ENCODE measurements around the gene SUN3. TPM values are rescaled to one million over a fixed set of nuclear protein-coding genes. Genes with fewer than 3 reads are reported as not detected.

The SUN3 gene
- total RNA-seq, 1 experiment from 2014 or later: not detected

DNA sequence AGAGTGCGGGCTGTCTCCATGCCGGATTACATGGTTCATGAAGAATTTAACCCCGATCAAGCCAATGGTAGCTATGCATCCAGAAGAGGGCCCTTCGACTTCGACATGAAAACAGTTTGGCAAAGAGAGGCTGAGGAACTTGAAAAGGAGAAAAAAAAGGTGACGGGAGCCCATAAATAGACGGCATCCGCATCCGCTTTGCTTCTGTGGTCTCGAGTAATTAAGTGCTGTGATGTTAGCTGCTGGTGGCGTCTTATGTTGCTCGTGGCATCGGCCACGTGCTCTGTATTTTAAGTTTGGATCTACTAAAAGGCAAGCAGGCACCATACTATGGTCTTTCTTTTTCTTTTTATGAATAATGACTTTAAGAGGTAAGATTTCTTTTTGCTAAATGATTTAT is 17.6 kb upstream of the SUN3 start:
- CTCF ChIA-PET: no interaction called here
- H3K9me3 Mint-ChIP-seq: no peaks in the 10 kb centered on the region
- ATAC-seq: no peak

DNA sequence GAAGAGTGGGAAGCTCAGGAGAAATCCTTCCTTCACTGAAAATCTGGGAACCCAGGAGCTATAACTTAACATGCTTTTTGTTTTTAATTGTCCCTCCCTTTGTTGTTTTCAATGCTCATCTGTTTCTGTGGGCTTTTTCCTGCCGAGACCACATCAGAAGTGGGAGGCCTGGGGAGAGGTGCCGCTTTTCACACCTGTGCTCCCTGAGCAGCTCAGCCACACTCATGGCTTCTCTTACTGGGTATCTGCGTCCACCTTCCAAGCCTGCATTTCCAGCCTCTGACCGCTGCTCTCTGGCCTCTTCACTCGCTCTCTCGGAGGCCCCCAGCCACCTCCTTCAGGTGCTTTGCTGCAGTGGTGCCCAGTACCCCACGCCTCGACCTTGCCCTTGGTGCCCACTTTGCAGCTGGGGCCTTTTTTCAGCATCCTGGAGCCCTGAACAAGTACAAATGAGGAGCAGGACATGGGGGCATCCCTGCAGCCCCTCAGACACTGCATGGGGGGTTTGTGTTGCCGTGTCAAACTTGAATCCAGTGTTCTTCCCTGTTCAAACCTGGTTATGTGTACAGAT is 16.4 kb upstream of the SUN3 start:
- ATAC-seq: no peak
- TF ChIP-seq GRHL2 (CRISPR knock-in tag; IDR thresholded peaks at IDR 0.05; ENCODE audit: insufficient replicate concordance, severe bottlenecking) (no peak), NR3C1 (CRISPR knock-in tag; conservative IDR thresholded peaks at IDR 0.05; ENCODE audit: low read depth) (no peak), ZBTB21 (CRISPR knock-in tag; IDR thresholded peaks at IDR 0.05; ENCODE audit: borderline replicate concordance) (no peak), ZNF423 (CRISPR knock-in tag; IDR thresholded peaks at IDR 0.05) (no peak), SOX15 (CRISPR knock-in tag; IDR thresholded peaks at IDR 0.05) (no peak), NR1H2 (CRISPR knock-in tag; IDR thresholded peaks at IDR 0.05) (no peak), IRF2 (CRISPR knock-in tag; IDR thresholded peaks at IDR 0.05; ENCODE audit: borderline replicate concordance, low read depth) (no peak), FOXP1 (CRISPR knock-in tag; IDR thresholded peaks at IDR 0.05; ENCODE audit: borderline replicate concordance) (no peak), ATF1 (CRISPR knock-in tag; IDR thresholded peaks at IDR 0.05) (no peak)
- TF ChIP-seq, protein P1, sequence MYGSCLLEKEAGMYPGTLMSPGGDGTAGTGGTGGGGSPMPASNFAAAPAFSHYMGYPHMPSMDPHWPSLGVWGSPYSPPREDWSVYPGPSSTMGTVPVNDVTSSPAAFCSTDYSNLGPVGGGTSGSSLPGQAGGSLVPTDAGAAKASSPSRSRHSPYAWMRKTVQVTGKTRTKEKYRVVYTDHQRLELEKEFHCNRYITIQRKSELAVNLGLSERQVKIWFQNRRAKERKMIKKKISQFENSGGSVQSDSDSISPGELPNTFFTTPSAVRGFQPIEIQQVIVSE (CRISPR knock-in tag; IDR thresholded peaks at IDR 0.05; ENCODE audit: borderline replicate concordance): no peak
- TF ChIP-seq, protein P2, sequence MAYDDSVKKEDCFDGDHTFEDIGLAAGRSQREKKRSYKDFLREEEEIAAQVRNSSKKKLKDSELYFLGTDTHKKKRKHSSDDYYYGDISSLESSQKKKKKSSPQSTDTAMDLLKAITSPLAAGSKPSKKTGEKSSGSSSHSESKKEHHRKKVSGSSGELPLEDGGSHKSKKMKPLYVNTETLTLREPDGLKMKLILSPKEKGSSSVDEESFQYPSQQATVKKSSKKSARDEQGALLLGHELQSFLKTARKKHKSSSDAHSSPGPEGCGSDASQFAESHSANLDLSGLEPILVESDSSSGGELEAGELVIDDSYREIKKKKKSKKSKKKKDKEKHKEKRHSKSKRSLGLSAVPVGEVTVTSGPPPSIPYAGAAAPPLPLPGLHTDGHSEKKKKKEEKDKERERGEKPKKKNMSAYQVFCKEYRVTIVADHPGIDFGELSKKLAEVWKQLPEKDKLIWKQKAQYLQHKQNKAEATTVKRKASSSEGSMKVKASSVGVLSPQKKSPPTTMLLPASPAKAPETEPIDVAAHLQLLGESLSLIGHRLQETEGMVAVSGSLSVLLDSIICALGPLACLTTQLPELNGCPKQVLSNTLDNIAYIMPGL (CRISPR knock-in tag; IDR thresholded peaks at IDR 0.05): no peak
- no peak for DNase-seq (ENCODE audit: low spot score)
- H3K4me3 Mint-ChIP-seq: no peak overlapping the region
- H3K4me1 Mint-ChIP-seq: peaks cover 40% of the 10 kb centered on the region
- POLR2A ChIA-PET: no interaction called here
- CTCF ChIA-PET: no interaction called here
- H3K27ac Mint-ChIP-seq: no peak overlapping the region
- peaks cover 5% of the 10 kb centered on the region; the same call in 1 of the 2 replicates for H3K27me3 Mint-ChIP-seq (ENCODE audit: low read depth)
- H3K9me3 Mint-ChIP-seq: no peaks in the 10 kb centered on the region
- H3K36me3 Mint-ChIP-seq: no peaks in the 10 kb centered on the region

More for the DNA sequence above, 17.6 kb upstream of the SUN3 start:
- TF ChIP-seq, protein P3, sequence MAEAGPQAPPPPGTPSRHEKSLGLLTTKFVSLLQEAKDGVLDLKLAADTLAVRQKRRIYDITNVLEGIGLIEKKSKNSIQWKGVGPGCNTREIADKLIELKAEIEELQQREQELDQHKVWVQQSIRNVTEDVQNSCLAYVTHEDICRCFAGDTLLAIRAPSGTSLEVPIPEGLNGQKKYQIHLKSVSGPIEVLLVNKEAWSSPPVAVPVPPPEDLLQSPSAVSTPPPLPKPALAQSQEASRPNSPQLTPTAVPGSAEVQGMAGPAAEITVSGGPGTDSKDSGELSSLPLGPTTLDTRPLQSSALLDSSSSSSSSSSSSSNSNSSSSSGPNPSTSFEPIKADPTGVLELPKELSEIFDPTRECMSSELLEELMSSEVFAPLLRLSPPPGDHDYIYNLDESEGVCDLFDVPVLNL (CRISPR knock-in tag; IDR thresholded peaks at IDR 0.05; ENCODE audit: borderline replicate concordance, low read depth): no peak
- TF ChIP-seq ZNF219 (CRISPR knock-in tag; IDR thresholded peaks at IDR 0.05; ENCODE audit: borderline replicate concordance): no peak
- no peak for TF ChIP-seq SOX15 (CRISPR knock-in tag; IDR thresholded peaks at IDR 0.05)
- no peak for TF ChIP-seq ATF1 (CRISPR knock-in tag; IDR thresholded peaks at IDR 0.05)
- no peak for TF ChIP-seq CBFB (CRISPR knock-in tag; IDR thresholded peaks at IDR 0.05; ENCODE audit: low read depth)
- TF ChIP-seq, protein P4, sequence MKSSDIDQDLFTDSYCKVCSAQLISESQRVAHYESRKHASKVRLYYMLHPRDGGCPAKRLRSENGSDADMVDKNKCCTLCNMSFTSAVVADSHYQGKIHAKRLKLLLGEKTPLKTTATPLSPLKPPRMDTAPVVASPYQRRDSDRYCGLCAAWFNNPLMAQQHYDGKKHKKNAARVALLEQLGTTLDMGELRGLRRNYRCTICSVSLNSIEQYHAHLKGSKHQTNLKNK (CRISPR knock-in tag; IDR thresholded peaks at IDR 0.05): no peak
- no peak for TF ChIP-seq OVOL2 (CRISPR knock-in tag; IDR thresholded peaks at IDR 0.05; ENCODE audit: borderline replicate concordance)
- no peak for TF ChIP-seq SMAD3 (CRISPR knock-in tag; IDR thresholded peaks at IDR 0.05; ENCODE audit: borderline replicate concordance)
- POLR2A ChIA-PET: no interaction called here
- Mint-ChIP-seq H3K36me3 (no peaks in the 10 kb centered on the region), H3K4me1 (peaks cover 28% of the 10 kb centered on the region), H3K27ac (no peak overlapping the region), H3K27me3 (ENCODE audit: low read depth) (peaks cover 5% of the 10 kb centered on the region; the same call in 1 of the 2 replicates), H3K4me3 (no peak overlapping the region)
- DNase-seq (ENCODE audit: low spot score): no peak

DNA sequence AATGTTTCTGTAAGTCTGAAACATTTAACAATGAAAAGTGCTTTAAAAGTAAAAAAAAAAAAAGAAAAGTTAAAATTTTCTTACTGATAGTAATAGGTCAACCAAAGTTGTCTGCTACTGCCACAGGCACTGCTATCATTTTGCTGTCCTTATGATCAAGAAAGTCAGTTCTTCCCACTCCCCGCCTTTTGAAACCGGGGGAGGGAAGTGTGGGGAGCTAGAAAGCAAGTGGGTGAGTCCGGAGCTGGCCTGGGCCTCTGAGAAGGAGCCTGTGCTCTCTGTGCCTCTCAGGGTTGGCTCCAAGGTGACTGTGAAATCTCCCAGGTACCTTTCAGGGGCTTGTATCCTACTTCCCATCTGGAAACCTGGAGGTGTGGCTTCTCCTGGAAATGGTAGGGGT is 13.7 kb upstream of the SUN3 start:
- no peak for DNase-seq (ENCODE audit: low spot score)
- Mint-ChIP-seq H3K27ac (no peak overlapping the region), H3K27me3 (ENCODE audit: low read depth) (peaks cover 7% of the 10 kb centered on the region), H3K4me1 (peaks cover 61% of the 10 kb centered on the region), H3K9me3 (no peaks in the 10 kb centered on the region), H3K36me3 (no peaks in the 10 kb centered on the region), H3K4me3 (no peak overlapping the region)
- CTCF ChIA-PET: interaction anchor here (1.5 kb wide), 1 partner anchor 53 kb away, joined by 3 read pairs; no protein-coding TSS in a partner anchor
- POLR2A ChIA-PET: no interaction called here
- peak; percentile 52 for ATAC-seq
- TF ChIP-seq, protein P5, sequence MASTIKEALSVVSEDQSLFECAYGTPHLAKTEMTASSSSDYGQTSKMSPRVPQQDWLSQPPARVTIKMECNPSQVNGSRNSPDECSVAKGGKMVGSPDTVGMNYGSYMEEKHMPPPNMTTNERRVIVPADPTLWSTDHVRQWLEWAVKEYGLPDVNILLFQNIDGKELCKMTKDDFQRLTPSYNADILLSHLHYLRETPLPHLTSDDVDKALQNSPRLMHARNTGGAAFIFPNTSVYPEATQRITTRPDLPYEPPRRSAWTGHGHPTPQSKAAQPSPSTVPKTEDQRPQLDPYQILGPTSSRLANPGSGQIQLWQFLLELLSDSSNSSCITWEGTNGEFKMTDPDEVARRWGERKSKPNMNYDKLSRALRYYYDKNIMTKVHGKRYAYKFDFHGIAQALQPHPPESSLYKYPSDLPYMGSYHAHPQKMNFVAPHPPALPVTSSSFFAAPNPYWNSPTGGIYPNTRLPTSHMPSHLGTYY (CRISPR knock-in tag; IDR thresholded peaks at IDR 0.05): no peak
- TF ChIP-seq, protein P6, sequence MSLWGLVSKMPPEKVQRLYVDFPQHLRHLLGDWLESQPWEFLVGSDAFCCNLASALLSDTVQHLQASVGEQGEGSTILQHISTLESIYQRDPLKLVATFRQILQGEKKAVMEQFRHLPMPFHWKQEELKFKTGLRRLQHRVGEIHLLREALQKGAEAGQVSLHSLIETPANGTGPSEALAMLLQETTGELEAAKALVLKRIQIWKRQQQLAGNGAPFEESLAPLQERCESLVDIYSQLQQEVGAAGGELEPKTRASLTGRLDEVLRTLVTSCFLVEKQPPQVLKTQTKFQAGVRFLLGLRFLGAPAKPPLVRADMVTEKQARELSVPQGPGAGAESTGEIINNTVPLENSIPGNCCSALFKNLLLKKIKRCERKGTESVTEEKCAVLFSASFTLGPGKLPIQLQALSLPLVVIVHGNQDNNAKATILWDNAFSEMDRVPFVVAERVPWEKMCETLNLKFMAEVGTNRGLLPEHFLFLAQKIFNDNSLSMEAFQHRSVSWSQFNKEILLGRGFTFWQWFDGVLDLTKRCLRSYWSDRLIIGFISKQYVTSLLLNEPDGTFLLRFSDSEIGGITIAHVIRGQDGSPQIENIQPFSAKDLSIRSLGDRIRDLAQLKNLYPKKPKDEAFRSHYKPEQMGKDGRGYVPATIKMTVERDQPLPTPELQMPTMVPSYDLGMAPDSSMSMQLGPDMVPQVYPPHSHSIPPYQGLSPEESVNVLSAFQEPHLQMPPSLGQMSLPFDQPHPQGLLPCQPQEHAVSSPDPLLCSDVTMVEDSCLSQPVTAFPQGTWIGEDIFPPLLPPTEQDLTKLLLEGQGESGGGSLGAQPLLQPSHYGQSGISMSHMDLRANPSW (CRISPR knock-in tag; conservative IDR thresholded peaks at IDR 0.05; ENCODE audit: low read depth): no peak
- TF ChIP-seq TP53 (CRISPR knock-in tag; IDR thresholded peaks at IDR 0.05): no peak
- TF ChIP-seq NR3C1 (CRISPR knock-in tag; conservative IDR thresholded peaks at IDR 0.05; ENCODE audit: low read depth): no peak
- TF ChIP-seq CREB1 (CRISPR knock-in tag; IDR thresholded peaks at IDR 0.05): no peak
